GM21576 (cell line): Measurements from ENCODE around the gene PSMD3.

Source experiments
- ATAC-seq: cut with Tn5 transposase; IDR thresholded peaks from one replicate; pipeline ENCODE4 v1.9.1; 2021; ENCODE audit warnings: mild to moderate bottlenecking, moderate library complexity; ENCODE audit not compliant: unreplicated experiment

Gene PSMD3

DNA sequence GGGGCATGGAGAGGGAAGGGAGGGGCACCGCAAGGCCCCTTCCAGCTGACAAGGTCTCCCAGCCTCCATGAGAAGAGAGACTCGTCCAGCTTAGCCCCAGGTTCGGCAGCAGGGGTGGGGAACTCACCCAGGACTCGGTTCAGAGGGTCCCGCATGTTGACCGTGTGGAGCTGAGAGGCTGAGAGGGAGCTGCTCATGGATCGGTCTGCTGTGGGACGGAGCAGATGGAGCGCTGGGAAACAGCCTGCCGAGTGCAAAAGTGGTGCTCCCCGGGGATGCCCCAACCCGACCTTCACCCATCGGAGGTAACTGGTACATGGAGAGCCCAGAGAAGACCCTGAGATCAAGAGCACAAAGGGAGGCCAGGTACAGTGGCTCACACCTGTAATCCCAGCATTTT is 39.5 kb downstream of the PSMD3 start:
- ATAC-seq, result no peak

DNA sequence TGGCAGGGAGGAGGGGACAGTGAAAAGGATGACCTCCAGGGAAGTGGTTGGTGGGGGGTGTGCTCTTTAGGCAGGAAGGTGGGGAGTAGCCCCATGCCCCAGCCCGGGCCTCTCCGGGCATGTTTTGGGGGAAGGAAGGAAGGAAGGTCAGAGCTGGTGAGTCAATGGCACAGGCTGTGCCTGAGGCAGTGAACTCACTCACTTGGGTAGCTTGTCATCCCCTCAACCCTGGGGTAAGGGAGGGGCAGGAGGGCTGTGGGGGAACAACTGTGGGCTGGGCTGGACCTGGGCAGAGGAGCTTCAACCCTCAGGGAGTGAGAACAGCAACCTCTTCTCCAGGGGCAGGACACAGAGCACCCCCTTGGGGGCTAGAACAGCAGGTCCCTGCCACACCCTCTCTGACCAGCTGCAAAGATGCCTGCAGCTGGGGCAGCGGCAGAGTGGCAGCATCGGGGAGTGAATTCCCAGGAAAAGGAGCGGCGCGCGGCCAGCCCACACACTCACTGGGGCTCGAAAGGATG is 40.9 kb downstream of the PSMD3 start:
- no peak for ATAC-seq

DNA sequence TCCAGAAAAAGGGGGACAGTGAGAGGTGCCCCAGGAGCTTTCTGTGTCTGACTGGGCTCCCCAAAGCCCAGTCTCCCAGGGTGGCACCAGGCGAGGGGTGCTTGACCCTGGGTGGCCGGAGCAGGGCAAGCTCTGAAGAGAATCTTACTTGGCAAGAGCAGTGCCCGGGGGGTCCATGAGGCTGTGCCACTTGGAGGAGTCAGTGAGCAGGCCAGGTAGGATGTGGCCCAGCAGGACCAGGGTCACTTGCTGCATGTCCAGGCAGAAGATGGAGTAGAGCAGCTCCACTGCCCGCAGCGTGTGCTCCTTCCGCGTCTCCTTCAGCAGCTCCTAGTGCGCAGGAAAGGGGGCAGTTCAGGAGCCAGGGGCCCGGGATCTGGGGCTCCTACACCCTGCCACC is 41.9 kb downstream of the PSMD3 start:
- no peak for ATAC-seq

DNA sequence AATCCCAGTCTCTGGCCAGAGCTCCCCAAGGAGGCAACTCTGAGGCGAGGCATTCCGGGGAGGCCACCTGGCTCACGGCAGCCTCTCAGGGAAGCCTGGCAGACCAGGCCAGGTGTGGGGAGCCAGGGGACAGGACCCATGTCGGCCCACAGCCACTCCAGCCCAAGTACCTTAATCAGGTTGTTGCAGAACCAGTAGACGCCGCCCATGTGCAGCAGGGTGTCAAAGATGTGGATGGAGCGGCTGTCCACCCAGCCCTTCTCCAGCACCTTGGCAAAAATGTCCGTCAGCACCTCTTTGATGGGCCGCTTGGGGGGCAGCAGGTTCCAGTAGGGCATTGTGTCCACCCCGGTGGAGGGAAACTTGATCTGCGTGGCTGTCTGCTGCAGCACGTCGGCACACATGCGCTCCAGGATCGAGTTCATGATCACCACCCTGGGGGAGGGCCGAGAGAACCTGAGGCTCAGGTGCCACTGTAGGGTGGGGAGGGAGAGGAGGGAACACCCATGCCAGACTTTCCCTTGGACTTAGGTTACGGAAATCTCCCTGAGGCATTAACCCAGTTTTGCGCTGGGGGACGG is 42.4 kb downstream of the PSMD3 start:
- ATAC-seq, result no peak

DNA sequence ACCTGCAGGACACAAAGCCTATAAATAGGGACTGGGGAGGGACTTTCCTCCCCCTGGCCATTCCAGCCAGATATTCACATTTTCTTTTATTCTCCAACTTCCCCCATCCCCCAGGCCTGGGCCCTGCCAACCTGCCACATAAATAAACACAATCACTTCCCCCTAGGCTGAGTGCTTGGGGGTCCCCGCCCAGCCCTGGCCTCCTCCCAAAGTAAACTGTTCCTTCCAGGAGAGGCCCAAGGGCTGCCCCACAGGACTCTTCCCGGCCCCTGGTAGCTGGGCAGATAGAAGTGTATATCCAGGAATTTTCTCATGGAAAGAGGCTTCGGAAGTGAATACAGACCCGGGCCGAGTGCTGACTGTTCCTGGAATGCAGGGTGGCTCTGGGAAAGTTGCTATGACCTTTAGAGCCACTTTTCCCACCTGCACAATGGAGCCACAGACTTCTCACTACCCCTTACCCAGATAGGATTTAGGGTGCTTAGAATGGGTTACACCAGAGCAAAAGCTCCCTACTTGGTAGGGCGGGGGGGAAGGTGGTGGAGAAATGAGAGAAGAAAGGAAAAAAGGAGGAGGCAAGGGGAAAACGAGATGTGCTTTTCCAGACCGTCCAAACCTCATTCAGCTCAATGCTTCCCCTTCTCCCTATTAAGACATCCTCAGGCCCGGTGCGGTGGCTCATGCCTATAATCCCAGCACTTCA is 43.1 kb downstream of the PSMD3 start:
- no peak for ATAC-seq

DNA sequence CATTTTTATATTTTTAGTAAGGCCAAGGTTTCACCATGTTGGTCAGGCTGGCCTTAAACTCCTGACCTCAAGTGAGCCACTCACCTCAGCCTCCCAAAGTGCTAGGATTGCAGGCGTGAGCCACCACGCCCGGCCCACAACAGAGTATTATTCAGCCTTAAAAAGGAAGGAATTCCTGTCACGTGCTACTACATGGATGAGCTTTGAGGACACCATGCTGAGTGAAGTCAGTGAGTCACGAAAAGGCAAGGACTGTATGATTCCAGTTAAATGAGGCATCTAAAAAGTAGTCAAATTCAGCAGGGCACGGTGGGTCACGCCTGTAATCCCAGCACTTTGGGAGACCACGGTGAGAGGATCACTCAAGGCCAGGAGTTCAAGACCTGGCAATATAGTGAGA is 44.3 kb downstream of the PSMD3 start:
- no peak for ATAC-seq

DNA sequence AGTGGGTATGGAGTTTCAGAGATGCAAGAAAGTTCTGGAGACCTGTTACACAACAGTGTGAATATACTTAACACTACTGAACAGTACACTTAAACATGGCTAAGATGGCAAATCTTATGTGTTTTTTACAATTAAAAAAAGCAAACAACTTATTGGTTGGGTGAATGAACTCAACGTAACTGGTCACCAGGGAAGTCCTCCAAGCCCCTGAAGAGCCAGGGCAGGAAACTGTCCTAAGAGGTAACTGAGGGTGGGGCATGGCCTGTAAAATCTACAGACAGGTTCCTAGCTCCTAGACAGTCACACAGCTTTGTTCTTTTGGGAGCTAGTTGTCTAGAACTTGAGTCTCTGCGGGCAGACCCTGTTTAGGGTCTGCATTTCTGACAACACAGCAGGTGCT is 45.0 kb downstream of the PSMD3 start:
- no peak for ATAC-seq

DNA sequence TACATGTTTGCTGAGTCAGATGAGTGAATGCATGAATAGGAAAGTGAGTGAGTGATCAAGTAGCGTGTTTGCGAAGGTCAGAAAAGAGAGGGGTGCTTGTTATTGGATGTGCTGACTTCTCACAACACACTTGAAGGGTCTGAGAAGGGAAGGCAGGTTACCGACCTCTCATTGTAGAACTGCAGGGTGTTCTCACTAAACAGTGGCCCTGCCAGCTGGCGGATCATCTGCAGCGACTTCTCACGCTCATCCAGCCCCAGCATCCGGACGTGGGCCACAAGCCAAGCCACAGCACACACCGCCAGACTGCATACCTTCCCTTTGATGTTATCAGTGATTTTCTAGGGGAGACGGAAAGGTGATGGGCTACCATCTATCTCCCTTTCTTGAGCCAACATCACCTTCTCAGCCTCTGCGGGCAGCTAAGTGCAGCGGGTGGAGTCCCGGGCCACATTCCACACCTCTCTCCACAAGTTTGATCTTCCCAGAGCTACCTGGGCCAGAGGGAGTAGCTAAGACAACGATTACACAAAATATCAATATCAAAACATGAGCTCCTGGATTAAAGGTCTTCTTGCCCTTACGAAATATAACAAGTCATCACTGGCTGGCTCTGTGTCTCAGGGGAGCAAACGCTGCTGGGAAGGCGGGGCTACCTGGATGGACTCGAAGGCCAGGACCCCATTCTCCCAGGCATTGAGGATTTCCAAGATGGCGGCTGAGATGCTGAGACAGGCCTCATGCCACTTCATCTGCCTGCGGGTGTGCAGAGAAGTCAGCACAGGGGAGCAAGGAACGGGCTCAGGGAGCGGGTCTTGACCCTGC is 45.6 kb downstream of the PSMD3 start:
- ATAC-seq, result no peak

DNA sequence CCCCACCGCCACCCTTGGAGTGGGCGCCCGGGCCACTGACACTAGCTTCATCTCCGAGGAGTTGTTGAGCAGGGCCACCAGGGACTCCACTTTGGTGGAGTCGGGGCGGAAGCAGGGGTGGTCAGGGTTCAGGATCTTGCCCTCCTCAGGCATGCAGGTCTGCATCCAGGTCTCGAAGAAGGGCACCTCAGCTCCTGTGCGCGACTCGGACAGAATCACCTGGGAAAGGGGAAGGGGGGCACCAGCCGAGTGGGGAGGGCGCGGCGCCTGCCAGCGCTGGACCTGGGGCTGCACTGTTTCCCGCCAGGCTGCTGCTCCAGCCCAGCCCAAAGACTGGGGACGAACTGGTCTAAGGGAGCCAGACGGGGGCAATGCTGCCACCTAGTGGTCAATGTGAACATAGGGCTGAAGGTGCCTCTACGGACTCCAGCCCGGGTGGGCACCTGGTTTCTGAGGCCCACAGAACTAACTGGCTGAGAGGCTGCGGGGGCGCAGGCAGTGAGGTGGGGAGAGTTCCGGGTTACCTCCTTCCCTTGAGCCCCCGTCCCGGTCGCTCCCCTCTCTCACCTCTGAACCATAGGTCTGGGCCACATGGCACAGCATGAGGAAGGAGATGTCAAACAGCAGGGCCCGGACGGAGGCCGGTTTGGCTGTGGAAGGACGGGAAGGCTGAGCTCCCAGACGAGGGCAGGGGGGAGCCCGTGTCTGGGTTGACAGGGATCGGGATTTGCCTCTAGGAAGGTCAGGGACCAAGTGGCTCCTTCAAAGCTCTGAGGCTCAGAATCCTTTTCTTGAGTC is 46.4 kb downstream of the PSMD3 start:
- ATAC-seq, result no peak

DNA sequence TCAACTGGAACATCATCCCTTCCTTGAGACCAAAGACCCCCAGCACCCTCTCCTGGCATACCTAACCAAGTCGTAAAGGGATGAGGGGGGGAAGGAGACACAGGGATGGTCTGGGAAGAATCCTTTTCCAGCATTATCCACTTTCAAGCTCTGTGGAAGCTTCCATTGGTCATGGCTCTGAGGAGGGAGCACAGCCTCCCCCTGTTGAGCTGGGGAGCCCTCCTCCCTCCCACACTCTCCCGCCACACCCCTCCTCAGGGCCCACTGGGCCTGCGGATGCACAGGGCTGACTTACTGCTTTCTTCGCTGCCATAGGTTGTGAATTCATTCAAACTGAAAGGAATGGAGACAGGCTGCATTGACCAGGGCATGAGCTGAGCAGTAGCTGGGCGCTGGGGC is 47.0 kb downstream of the PSMD3 start:
- ATAC-seq, result no peak

DNA sequence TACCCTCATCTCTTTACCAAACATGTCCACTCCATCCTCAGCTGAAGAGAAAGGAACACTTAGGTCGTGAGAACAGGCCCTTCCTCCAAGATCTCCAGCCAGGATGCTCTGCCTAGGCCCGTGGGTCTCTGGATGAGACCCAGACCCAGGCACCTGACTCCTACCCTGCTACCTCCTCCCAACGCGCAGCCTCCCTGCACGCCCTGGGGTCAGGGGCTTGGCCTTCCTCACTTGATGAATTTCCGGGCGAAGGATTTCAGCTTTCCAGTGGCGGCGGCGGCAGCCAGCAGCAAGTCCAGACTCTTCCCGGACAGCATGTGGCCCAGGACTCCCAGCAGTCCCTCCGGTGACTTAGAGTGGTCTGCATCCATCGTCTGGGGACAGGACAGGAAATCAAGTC is 48.0 kb downstream of the PSMD3 start:
- ATAC-seq, result no peak

DNA sequence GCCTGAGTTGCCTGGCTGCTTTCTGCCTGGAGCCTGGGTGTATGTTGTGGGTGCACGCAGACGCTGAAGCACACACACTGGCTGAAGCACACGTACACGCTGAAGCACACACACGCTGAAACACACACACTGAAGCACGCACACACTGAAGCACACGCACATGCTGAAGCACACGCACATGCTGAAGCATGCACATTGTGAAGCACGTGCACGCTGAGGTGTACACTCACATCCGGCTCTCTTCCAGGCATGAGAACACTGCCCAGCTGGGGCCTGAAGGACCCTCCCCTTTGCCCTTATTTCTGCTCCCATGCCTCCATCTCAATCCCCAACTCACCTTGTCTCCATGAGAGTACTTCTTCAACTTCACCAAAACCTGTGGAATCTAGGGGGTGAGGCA is 51.1 kb downstream of the PSMD3 start:
- ATAC-seq, result no peak

DNA sequence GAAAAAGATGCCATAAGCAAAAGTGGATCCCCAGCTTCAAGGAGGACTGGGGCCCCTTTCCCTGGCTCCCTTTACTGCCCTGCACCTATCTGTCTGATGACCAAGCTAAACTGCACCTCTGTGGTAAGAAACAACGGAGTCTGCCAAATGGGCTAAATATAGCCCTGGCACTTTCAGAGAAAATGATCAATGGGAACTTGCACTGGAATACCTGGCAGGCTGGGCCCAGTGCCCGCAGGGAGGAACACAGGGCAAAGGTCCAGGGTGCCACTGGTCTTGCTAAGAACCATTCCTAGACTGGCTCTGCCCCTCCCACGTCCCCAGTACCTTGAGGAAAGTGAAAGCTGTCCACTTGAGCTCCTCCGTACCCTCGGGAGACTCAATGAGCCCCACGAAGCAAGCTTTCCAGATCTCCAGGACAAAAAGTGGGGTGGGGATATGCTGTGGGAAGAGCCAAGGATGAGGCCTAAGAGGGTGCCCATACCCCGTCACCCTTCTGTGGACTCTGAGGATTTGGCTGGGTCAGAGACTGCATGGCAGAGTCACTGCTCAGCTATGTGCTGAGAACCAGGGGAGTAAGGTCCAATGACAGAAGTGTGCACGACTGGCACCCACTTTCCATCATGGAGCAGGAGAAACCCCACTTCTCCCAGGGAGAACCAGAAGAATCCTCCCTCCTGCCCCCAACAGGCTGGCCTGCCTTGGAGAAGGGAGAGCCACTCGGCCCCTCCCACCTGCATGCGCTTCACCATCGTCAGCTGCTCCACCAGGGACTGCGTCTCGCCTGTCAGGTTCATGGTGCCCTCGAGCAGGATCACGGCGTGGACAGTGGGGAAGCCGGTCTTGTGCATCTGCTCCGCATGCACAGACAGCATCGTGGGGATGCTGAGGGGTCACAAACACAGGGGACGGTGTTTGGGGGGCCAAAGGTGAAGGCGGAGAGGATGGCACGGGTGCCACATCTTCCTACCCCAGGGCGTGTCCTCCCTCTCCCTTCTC is 52.0 kb downstream of the PSMD3 start:
- no peak for ATAC-seq

DNA sequence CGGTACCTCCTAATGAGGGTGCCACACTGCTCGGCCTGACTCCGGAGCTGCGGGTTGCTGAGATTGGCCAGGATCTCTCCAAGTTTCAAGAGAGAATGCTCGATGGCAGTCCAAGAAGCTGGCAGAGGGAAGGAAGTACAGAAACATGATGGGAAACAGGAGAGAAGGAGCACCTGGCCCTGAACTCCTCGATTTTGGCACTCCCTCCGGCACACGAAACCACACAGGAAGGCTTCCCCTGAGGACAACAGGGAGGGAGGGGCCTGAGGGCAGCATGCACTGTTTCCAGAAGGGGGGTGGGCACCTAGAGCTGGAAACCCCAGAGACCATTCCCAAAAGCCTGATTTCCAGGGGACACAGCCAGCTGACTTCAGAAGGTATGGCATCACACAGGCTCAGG is 52.7 kb downstream of the PSMD3 start:
- no peak for ATAC-seq

DNA sequence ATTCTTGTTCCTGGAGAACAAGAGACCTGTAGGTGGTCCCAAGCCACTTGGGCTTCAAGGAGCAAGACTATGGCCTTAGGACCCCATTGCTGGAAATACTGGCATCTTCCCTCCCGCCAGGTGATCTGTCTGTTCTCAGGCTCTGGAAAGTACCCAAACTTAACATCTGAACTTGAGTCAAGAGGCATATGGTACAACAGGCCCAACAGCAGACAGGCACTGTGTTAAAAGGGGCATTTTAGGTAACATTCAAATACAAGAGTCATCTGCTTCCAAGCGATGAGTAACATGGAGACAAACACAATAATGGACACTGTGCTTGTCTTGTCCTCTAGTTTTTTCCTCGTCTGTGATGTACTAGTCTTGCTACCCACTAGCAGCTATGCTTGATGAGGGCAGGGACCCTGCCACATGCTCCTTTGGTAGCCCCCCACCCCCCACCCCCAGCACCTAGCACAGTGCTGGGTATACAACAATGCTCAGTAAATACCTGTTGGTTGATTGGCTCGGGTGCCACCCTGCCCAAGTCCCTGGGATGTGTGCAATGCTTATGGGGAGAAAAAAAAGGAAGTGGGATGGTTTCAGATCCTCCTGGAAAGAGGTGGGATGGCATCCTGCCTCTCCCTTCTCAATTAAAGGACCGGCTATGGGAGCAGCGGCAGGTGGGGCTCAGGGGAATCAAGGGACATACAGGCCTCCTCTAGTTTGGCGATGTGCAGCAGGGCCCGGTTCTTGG is 54.0 kb downstream of the PSMD3 start:
- no peak for ATAC-seq

DNA sequence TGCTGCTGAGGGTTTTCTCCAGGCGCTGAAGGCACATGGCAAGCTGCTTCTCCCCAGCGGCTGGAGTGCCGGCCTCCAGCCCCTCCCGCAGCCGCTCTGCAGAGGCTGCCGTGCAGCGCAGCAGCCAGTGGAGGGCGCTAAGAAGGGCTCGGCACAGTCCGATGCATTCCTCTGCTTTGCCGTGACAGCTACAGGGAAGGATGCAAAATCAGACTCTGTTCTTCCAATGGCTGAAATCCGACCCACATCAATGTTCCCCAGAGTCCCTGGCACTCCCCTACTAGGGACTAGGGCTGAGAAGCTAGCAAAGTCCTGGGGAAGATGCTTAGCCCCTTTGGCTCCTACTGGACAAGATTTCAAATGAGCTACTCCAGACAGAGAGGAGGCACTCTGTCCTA is 54.6 kb downstream of the PSMD3 start:
- no peak for ATAC-seq

DNA sequence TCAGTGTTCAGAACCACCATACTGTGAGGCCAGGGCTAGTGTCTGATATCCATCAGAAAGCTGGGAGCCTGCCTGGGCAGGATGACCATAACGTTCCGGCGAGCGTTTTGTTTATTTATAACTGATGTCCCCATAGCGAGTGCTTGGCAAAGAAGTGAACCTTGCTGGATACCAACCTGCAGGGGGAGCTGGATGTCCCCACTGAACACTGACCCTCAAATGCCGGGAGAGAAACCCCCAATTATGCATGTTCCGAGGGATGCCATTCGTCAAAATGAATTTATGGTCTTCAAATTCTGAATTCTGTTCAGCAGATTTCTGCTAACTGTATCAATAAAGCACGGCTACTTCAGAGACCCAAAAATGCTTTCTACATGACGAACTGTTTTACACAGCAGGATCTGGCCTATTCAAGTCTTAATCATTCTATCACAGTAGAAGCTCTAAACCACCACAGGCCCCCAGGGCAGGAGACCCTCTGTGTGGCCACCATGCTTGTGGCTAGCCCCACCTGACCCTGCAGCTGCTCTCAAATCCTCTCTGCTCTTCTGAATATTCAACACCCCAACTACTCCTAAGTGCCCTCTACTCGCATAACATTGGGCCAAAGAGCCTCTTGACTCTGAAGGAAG is 58.4 kb downstream of the PSMD3 start:
- ATAC-seq, result no peak

DNA sequence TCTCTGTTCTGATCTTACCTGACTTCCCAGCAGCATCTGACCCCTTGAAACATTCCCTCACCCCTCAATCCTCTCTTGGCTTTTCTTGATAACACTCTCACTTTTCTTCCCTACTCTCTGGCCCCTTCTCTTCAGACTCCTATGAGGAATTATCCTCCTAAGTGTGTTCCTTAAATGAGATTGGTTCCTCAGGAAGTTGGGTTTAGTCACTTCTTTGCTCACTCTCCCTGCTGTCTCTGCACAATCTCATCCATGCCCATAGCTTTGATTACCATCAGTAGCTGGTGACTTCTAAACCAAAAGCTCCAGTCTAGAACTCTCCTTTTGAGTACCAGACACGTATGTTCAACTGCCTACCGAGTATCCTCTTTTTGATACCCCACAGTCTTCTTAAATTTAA is 60.6 kb downstream of the PSMD3 start:
- ATAC-seq, result no peak
